ENCODE data around the gene GPR17.

GPR17 gene

DNA sequence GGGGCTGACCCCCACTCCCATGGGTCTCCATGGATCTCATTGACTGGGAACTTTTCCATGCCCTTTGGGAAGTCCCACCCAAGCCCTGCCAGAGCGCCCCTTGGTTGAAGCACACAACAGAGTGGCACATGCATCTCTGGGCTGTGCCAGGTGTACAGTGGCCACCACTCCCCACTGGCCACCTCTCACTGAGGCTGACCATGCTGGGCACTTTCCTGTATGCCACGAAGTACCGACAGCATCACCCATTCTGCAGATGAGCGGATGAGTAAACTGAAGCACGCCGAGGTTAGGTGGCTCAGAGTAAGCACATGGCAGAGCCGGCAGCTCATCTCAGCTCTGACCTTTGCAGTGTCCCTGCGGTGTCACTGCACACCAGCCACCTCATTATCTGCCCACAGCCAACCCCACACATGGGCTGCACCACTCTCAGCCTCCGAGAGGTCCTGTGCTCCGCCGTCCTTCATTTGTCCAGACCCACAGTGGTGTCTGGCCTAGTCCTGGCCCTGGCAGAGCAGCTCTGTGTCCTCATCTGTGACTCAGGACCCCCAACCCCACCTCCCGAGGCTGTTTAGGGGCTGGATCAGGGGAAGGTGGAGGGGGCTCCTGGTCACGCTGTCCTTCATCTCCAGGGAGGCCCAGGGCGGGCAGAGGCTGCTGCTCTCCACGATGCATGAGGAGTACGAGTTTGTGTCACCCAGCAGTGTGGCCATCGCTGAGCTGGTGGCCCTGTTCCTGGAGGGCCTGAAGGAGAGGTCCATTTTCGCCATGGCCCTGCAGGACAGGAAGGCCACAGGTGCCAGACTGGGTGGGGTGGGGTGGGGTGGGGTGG, 18.0 kb upstream of the GPR17 start:
- no peak for FAIRE-seq
- no peak for DNase-seq (ENCODE audit: insufficient read length, low spot score)

DNA sequence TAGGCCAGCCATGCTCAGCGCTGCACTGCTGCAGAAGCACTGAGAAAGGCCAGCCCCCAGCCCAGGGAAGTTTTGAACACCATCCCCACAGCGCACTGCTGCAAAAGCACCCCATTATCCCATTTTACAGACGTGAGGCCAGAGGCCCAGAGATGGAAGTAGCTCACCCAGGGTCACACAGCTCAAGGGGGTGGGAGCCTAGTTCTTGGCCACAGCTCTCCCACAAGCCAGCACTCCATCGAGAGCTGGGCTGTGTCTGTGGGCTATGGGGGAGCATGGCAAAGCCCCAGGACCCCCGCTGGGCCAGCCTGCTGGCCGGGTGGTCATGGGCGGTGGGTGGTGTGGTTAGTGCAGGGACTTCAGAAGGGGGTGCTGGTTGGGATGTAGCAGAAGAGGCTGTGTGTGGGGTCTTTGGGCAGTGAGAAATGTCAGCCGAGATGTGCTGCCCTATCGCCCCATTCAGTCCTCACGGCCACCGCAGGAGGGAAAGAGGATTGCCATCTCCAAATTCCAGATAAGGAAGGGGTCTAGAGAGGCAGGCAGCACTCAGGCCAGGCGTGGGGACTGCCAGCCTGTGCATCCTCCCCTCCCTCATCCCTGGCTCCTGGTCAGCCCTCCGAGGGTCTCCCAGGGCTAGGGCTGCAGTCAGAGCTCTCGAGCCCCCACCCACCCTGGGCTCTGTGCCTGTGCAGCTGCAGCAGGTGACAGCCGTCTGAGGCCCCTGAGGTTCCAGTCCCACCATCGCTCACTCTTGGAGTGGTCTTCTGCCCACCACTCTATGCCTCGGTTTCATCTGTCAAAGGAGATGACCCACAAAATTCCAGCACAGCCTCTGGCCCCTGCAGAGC, 17.0 kb upstream of the GPR17 start:
- DNase-seq (ENCODE audit: insufficient read length, low spot score): no peak
- FAIRE-seq: no peak

DNA sequence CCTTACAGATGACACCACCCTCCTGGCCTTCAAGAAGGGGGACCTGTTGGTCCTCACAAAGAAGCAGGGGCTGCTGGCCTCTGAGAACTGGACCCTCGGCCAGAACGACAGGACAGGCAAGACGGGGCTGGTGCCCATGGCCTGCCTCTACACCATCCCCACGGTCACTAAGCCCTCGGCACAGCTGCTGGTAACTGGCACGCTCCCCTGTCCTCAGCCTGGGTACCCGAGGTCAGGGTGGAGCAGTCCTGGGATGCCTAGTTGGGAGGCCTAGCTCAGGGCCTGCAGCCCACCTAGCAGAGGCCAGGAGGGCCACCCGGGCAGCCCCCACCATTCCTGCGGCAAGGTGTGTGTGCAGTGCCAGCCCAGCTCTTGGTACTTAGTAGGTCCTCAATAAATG, 16.3 kb upstream of the GPR17 start:
- DNase-seq (ENCODE audit: insufficient read length, low spot score) (no peak), FAIRE-seq (no peak)

DNA sequence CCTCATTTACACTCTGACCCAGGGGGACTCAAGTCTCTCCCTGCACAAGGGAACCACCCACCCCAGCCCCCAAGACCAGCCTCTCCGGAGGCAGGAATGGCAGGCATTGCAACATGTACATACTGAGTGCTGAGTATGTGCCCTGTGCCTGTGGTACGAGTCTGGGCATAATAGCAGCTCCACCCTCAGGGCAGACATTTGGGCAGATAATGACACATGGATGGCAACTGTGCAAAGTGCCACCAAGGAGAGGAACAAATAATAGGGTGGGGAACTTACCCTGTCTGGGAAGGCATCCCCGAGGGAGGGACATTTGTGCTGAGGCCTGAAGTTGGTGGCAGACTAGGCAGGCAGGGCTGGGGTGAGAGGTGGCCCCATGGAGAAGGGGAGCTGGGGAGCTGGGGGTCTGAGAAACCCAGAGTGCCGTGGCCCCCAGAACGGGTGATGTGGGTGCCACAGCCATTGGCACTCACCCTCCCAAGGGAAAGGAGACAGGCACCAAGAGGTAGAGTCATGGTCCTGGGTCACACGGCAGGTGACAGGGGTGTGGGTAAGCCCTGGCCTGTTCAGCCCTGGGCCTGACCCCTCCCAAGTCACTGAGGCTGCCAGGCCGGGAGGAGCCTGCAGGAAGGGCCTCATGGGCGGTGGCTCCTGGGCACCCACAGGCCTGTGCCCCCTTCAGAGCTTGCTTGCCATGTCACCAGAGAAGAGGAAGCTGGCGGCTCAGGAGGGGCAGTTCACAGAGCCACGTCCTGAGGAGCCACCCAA, 15.7 kb upstream of the GPR17 start:
- FAIRE-seq (no peak), DNase-seq (ENCODE audit: insufficient read length, low spot score) (no peak)

DNA sequence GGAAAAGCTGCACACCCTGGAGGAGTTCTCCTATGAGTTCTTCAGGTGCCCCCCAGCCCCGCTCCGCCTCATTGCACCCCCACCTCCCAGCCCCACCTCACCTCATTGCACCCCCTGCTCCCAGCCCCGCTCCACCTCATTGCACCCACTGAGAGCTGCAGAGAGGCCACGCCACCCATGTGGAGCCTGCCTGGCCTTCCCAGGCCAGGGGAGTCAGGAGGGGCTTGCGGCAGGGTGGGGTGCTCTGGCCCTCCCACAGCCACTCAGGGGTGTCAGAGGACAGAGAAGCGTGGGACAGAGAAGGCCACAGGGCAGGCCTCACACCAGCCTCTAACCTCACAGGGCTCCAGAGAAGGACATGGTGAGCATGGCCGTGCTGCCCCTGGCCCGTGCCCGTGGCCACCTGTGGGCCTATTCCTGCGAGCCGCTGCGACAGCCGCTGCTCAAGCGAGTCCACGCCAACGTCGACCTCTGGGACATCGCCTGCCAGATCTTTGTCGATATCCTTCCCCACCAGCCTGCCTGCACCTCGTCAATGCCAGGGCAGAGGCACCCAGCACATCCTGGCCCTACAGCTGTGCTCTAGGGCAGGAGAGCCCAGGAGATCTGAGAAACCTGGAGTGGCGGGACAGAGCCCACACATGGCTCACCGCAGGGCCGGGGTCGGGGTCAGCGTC, 15.0 kb upstream of the GPR17 start:
- DNase-seq (ENCODE audit: insufficient read length, low spot score) (no peak), FAIRE-seq (no peak)

DNA sequence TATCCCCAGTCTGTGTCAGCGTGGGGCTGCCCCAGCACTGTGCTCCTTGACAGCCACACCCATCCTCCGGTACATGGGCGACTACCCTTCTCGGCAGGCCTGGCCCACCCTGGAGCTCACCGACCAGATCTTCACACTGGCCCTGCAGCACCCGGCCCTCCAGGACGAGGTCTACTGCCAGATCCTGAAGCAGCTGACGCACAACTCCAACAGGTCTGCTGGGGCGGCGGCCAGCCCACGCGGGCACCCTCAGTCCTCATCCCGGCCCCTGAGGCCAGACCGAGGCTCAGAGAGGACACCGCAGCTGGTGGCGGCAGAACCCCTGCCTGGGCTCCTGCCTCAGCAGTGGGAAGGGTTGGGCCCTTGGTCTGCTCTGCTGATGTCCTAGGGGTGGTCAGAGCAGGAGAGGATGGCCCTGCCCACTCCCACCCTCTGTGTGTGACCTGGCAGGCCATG, 14.4 kb upstream of the GPR17 start:
- FAIRE-seq (no peak), DNase-seq (ENCODE audit: insufficient read length, low spot score) (no peak)

DNA sequence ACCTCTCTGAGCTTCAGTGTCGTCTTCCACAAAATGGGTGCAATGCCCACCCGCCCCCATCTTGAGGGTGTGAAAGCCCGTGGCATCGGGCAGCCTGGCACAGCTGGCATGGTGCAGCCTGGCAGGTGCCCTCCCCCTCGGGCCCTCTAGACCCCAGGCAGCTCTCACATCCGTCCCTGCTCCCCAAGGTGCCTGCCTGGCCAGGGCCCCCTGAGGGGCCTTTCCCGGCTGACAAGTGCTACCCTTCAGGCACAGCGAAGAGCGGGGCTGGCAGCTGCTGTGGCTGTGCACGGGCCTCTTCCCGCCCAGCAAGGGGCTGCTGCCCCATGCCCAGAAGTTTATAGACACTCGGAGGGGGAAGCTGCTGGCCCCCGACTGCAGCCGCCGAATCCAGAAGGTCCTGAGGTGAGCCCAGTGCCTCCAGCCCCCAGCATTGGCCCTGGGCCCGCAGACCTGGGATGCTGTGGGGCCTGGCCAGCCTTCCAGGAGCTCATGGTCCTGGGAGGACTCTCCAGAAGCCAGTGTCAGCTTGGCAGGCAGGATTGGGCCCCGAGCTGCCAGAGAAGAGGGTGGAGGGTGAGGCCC, 13.9 kb upstream of the GPR17 start:
- FAIRE-seq: no peak
- DNase-seq (ENCODE audit: insufficient read length, low spot score): no peak

DNA sequence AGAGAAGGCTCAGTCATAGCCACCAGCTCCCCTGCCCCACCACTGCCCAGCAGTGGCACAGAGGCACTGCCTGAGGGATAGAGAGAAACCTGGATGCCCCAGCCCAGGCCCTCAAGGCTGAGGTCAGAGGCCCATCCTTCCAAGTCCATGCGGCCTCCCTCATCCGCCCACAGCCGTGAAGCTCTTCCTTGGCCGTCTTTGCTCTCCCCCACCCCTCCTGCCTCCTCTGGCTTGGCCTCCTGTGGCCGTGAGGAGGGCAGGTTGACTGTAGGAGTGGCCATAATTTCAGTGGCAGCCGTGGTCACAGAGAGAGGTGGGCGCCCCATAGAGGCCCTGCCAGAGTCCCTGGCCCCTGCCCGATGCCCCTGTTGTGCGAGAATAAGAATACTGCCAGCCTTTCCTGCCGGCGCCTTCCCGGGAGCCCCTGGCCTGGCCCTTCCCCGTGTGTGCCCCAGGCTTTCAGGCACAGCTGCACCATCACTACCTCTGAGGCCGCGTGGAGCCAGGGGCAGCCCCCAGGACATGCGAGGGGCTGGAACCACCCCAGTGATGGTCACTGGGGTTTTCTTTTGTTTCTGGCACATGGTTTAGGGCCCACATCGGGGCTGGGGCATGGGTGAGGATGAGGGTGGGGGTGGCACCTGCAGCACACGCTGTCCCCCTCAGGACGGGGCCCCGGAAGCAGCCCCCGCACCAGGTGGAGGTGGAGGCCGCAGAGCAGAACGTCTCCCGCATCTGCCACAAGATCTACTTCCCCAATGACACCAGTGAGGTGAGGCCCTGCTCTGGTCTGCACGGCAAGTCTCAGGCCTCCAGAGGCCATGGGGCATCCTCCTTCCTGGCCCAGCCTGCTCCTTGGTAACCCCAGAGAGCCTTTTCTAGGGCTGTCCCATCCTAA, 13.1 kb upstream of the GPR17 start:
- DNase-seq (ENCODE audit: insufficient read length, low spot score) (peak; percentile 69), FAIRE-seq (no peak)

DNA sequence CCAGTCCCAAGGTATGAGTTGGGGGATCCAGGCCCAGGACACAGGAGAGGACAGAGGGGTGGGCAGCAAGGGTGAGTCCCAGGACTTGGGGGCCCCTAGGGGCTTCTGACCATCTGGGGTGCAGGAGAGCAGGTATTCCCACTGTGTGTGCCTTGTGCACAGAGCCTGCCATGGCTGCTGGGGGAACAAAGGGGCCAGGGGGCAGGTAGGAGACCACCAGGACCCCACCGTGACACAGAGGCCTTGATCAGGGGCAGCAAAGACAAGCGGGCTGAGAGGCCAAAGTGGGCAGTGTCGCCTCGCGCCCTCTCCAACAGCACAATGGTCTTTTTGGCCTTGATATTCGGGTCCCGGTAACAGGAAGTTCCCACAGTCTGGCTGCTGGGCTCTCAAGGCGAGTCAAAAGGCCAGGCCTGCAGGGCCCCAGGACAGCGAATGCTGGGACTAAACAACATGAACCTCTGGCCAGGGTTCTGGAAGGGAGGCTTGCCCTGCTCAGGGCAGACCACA, 12.3 kb upstream of the GPR17 start:
- FAIRE-seq (no peak), DNase-seq (ENCODE audit: insufficient read length, low spot score) (no peak)

DNA sequence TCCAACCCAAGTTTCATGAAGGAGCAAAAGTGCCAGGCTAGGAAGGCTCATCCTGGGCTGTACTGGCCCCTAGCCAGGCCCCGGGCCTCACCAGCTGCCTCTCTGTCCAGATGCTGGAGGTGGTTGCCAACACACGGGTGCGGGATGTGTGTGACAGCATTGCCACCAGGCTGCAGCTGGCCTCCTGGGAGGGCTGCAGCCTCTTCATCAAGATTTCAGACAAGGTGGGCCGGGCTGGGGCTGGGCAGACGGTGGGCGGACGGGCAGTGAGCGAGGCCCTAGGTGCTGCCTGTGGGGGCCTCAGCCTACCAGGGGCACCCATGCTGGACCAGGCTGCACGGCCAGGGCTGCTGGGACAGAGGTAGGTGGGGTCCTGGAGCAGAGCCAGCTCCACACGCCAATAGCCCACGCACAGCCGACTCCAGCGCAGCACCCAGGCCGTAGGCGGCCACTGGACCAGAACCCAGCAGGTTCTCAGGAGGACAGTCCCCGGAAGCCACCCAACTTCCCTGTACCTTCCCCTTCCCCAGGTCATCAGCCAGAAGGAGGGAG, 11.8 kb upstream of the GPR17 start:
- DNase-seq (ENCODE audit: insufficient read length, low spot score) (no peak), FAIRE-seq (no peak)

DNA sequence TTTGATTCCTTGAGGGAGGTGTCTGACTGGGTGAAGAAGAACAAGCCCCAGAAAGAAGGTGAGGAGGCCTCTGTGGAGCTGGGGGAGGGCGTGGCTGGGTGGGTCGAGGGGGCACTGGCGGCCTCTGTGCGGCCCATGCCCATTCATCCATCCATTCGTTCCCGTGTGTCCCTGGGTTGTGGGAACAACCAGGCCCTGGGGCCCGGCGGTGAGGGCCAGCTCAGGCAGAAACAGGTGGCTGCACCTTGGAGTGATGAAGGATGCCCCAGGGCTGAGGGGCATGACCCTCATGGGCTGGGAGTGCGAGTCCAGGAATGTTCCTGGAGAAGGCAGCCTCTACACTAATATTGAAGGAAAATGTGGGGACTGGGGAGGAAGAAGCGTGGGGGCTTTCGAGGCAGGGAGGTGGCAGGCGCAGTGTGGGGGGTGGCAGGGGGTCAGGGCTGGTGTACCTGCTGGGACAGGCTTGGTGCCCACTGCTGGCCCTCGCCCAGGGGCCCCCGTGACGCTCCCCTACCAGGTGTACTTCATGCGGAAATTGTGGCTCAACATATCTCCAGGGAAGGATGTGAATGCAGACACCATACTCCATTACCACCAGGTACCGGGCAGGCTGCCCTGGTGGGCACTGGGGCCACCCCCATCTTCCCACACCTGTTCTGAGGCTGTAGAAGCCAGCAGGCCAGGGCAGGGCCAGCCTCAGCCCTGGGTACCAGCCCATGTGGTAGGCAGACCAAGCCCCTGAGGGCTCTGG, 11.2 kb upstream of the GPR17 start:
- FAIRE-seq: no peak
- no peak for DNase-seq (ENCODE audit: insufficient read length, low spot score)

DNA sequence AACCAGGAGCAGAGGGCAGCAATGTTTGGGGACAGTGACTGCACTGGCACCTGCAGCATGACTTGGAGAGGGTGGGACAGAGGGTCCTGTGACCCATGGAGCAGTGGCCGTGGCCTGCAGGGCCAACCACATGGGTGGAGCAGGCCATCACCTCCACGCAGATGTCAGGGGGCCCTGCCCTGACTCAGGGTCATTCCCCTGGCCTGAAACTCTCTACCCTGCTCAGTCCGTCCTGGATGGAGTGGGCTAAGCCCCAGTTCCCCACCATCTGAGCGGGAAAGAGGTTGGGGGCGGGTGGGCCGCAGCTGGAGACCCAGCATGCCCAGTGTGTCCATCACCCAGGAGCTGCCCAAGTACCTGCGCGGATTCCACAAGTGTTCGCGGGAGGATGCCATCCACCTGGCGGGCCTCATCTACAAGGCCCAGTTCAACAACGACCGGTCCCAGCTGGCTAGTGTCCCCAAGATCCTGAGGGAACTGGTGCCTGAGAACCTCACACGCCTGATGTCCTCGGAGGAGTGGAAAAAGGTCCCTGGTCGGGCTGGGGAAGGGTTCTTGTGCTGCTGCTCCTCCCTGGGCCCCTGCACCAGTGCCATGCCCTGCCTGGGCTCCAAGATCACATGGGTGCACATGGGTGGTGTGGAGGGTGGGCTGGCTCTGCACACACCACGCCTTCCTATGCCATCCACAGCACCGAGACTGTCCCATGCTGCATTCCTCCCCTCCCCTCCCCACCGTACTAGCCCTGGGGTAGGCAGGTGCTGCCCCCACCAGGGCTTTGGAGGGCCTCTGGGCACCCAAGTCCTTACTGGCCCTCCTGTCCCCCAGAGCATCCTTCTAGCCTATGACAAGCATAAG, 10.3 kb upstream of the GPR17 start:
- DNase-seq (ENCODE audit: insufficient read length, low spot score): no peak
- FAIRE-seq: no peak

DNA sequence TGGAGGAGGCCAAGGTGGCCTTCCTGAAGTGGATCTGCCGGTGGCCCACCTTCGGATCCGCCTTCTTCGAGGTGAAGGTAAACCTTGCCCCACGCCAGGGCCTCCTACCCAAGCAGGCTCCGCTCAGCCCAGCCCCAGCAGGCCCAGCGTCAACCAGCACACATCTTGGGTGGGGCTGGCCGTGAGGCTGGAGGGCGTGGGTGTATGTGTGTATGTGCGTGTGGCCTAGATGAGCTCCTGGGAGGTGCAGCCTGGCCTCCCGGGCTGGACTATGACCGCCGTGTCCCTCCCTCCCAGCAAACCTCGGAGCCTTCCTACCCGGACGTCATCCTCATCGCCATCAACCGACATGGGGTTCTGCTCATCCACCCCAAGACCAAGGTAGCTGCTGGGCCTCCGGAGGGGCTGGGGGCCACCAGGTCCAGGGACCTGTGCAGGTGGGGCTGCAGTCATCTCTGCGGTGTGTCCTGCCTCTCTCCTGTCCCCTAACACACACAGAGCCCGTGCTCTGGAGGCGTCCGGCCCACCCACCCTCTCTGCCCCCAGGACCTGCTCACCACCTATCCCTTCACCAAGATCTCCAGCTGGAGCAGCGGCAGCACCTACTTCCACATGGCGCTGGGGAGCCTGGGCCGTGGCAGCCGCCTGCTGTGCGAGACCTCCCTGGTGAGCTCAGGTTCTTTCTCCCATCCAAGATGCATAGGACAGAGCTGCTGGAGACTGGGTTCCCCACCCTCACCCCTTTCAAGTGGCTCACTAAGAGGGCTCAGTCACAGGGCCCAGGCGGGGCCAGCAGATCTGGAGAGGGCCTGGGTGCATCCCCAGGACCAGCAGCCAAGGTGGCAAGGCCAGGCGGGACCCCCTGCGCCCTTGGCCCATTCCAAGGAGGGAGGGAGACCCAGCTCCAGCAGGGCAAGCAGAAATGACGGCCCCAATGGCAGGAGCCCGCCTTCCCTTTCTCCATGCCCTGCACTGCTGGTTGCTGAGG, 9.4 kb upstream of the GPR17 start:
- no peak for FAIRE-seq

DNA sequence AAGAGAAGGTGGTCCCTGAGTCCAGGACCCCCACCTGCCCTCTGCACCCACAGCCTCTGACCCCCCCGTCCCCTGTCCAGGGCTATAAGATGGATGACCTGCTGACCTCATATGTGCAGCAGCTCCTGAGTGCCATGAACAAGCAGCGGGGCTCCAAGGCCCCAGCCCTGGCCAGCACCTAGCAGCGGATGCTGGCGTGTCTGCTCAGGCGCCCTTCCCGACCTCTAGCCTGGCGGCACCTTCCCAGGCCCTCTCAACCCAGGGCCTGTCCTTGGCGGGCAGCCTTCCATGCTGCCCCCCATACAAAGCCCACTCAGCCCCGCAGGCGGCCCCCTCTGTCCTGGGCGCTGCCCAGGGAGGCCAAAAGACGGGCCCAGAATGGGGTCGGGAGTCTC, 8.7 kb upstream of the GPR17 start:
- no peak for FAIRE-seq
- no peak for DNase-seq (ENCODE audit: insufficient read length, low spot score)

More for the DNA sequence above, 9.4 kb upstream of the GPR17 start:
- no peak for DNase-seq (ENCODE audit: insufficient read length, low spot score)

DNA sequence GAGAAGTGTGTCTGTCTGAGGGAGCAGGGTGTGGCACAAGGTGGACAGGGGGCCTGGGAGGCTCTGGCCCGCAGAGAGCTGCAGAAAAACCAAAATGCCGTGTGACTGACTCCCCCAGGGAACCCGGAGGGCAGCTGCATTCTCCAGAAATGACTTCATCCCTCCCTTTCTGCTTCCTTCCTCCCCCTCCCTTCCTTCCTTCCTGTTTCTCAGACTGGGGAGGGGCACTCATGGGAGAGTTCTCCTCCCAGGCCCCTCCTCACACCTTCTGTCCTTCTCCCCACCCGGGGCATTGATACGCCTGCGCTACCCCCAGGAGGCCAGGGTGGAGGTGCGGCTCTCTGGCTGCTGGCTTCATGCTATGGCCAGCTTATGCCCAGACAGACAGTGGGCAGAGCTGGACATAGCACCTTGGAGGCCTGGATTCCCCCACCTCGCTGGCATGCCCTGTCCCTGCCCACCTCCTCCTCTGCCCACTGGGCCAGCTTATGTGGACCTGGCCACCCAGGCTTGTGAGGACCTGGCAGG, 8.2 kb upstream of the GPR17 start:
- no peak for DNase-seq (ENCODE audit: insufficient read length, low spot score)
- peak; percentile 18 for FAIRE-seq

Data from GM19239 (cell line).